ENCODE measurements around the gene FRRS1L.

Gene FRRS1L

GRCh38 chr9:109176963-109177362 lies 9.9 kb upstream of the FRRS1L start:
- H3K9ac ChIP-seq (ENCODE audit: low read depth in 1 of 2, low read length in 2 of 2), result no peak overlapping the region
- no peaks in the 10 kb centered on the region for H3K27me3 ChIP-seq (ENCODE audit: control insufficient read depth in 1 of 2, insufficient read depth in 2 of 2, low read length in 2 of 2)
- no peaks in the 10 kb centered on the region for H3K4me1 ChIP-seq (ENCODE audit: control insufficient read depth in 1 of 2, insufficient read depth in 2 of 2, low read length in 2 of 2)
- no peak overlapping the region for H3K4me3 ChIP-seq (ENCODE audit: low read depth in 1 of 2, low read length in 2 of 2)
- H3K36me3 ChIP-seq (ENCODE audit: control insufficient read depth in 1 of 2, insufficient read depth in 2 of 2, low read length in 2 of 2), result no peaks in the 10 kb centered on the region
- no peaks in the 10 kb centered on the region for H3K9me3 ChIP-seq (ENCODE audit: control insufficient read depth in 1 of 2, low read length in 2 of 2)
- H3K27ac ChIP-seq (ENCODE audit: low read depth, low read length), result no peak overlapping the region

GRCh38 chr9:109176386-109176785 lies 9.3 kb upstream of the FRRS1L start:
- no peak overlapping the region for H3K9ac ChIP-seq (ENCODE audit: low read depth in 1 of 2, low read length in 2 of 2)
- no peaks in the 10 kb centered on the region for H3K9me3 ChIP-seq (ENCODE audit: control insufficient read depth in 1 of 2, low read length in 2 of 2)
- no peaks in the 10 kb centered on the region for H3K4me1 ChIP-seq (ENCODE audit: control insufficient read depth in 1 of 2, insufficient read depth in 2 of 2, low read length in 2 of 2)
- no peaks in the 10 kb centered on the region for H3K27me3 ChIP-seq (ENCODE audit: control insufficient read depth in 1 of 2, insufficient read depth in 2 of 2, low read length in 2 of 2)
- H3K4me3 ChIP-seq (ENCODE audit: low read depth in 1 of 2, low read length in 2 of 2), result no peak overlapping the region
- H3K27ac ChIP-seq (ENCODE audit: low read depth, low read length), result no peak overlapping the region
- no peaks in the 10 kb centered on the region for H3K36me3 ChIP-seq (ENCODE audit: control insufficient read depth in 1 of 2, insufficient read depth in 2 of 2, low read length in 2 of 2)

- Histone ChIP-seq H3K27me3 (ENCODE audit: control insufficient read depth in 1 of 2, insufficient read depth in 2 of 2, low read length in 2 of 2) (peaks cover 0 to 4% of the 10 kb centered on the region in 2 donors), H3K4me3 (ENCODE audit: low read depth in 1 of 2, low read length in 2 of 2) (no peak overlapping the region), H3K9ac (ENCODE audit: low read depth in 1 of 2, low read length in 2 of 2) (no peak overlapping the region), H3K4me1 (ENCODE audit: control insufficient read depth in 1 of 2, insufficient read depth in 2 of 2, low read length in 2 of 2) (no peaks in the 10 kb centered on the region), H3K9me3 (ENCODE audit: control insufficient read depth in 1 of 2, low read length in 2 of 2) (no peaks in the 10 kb centered on the region), H3K36me3 (ENCODE audit: control insufficient read depth in 1 of 2, insufficient read depth in 2 of 2, low read length in 2 of 2) (no peaks in the 10 kb centered on the region), H3K27ac (ENCODE audit: low read depth, low read length) (no peak overlapping the region)
Observed at GRCh38 chr9:109172935-109173334, 5.9 kb upstream of the FRRS1L start.

- Histone ChIP-seq H3K9me3 (ENCODE audit: control insufficient read depth in 1 of 2, low read length in 2 of 2) (no peaks in the 10 kb centered on the region), H3K9ac (ENCODE audit: low read depth in 1 of 2, low read length in 2 of 2) (no peak overlapping the region), H3K4me3 (ENCODE audit: low read depth in 1 of 2, low read length in 2 of 2) (no peak overlapping the region), H3K27ac (ENCODE audit: low read depth, low read length) (no peak overlapping the region), H3K36me3 (ENCODE audit: control insufficient read depth in 1 of 2, insufficient read depth in 2 of 2, low read length in 2 of 2) (no peaks in the 10 kb centered on the region), H3K4me1 (ENCODE audit: control insufficient read depth in 1 of 2, insufficient read depth in 2 of 2, low read length in 2 of 2) (no peaks in the 10 kb centered on the region), H3K27me3 (ENCODE audit: control insufficient read depth in 1 of 2, insufficient read depth in 2 of 2, low read length in 2 of 2) (peaks cover 8 to 12% of the 10 kb centered on the region in 2 donors)
Observed at GRCh38 chr9:109171926-109172325, 4.9 kb upstream of the FRRS1L start.

GRCh38 chr9:109168170-109168569 lies 1.1 kb upstream of the FRRS1L start:
- Histone ChIP-seq H3K27ac (ENCODE audit: low read depth, low read length) (no peak overlapping the region), H3K4me1 (ENCODE audit: control insufficient read depth in 1 of 2, insufficient read depth in 2 of 2, low read length in 2 of 2) (no peaks in the 10 kb centered on the region), H3K36me3 (ENCODE audit: control insufficient read depth in 1 of 2, insufficient read depth in 2 of 2, low read length in 2 of 2) (no peaks in the 10 kb centered on the region), H3K9ac (ENCODE audit: low read depth in 1 of 2, low read length in 2 of 2) (no peak overlapping the region), H3K27me3 (ENCODE audit: control insufficient read depth in 1 of 2, insufficient read depth in 2 of 2, low read length in 2 of 2) (peaks cover 24 to 29% of the 10 kb centered on the region in 2 donors), H3K9me3 (ENCODE audit: control insufficient read depth in 1 of 2, low read length in 2 of 2) (no peaks in the 10 kb centered on the region), H3K4me3 (ENCODE audit: low read depth in 1 of 2, low read length in 2 of 2) (no peak overlapping the region)

GRCh38 chr9:109167716-109168115 lies 667 bp upstream of the FRRS1L start:
- H3K27me3 ChIP-seq (ENCODE audit: control insufficient read depth in 1 of 2, insufficient read depth in 2 of 2, low read length in 2 of 2), result peaks cover 24 to 29% of the 10 kb centered on the region in 2 donors
- H3K9me3 ChIP-seq (ENCODE audit: control insufficient read depth in 1 of 2, low read length in 2 of 2), result no peaks in the 10 kb centered on the region
- H3K36me3 ChIP-seq (ENCODE audit: control insufficient read depth in 1 of 2, insufficient read depth in 2 of 2, low read length in 2 of 2), result no peaks in the 10 kb centered on the region
- H3K27ac ChIP-seq (ENCODE audit: low read depth, low read length), result no peak overlapping the region
- no peak overlapping the region for H3K4me3 ChIP-seq (ENCODE audit: low read depth in 1 of 2, low read length in 2 of 2)
- peaks cover 0 to 3% of the 10 kb centered on the region in 2 donors for H3K4me1 ChIP-seq (ENCODE audit: control insufficient read depth in 1 of 2, insufficient read depth in 2 of 2, low read length in 2 of 2)
- H3K9ac ChIP-seq (ENCODE audit: low read depth in 1 of 2, low read length in 2 of 2), result no peak overlapping the region

- no peak overlapping the region for H3K4me3 ChIP-seq (ENCODE audit: low read depth in 1 of 2, low read length in 2 of 2)
- no peaks in the 10 kb centered on the region for H3K36me3 ChIP-seq (ENCODE audit: control insufficient read depth in 1 of 2, insufficient read depth in 2 of 2, low read length in 2 of 2)
- H3K27me3 ChIP-seq (ENCODE audit: control insufficient read depth in 1 of 2, insufficient read depth in 2 of 2, low read length in 2 of 2), result peaks cover 24 to 29% of the 10 kb centered on the region in 2 donors
- peaks cover 0 to 7% of the 10 kb centered on the region in 2 donors for H3K4me1 ChIP-seq (ENCODE audit: control insufficient read depth in 1 of 2, insufficient read depth in 2 of 2, low read length in 2 of 2)
- H3K9ac ChIP-seq (ENCODE audit: low read depth in 1 of 2, low read length in 2 of 2), result no peak overlapping the region
- H3K9me3 ChIP-seq (ENCODE audit: control insufficient read depth in 1 of 2, low read length in 2 of 2), result no peaks in the 10 kb centered on the region
- H3K27ac ChIP-seq (ENCODE audit: low read depth, low read length), result no peak overlapping the region
Observed at GRCh38 chr9:109166171-109166770, 778 bp downstream of the FRRS1L start.

GRCh38 chr9:109164042-109164441 lies 3.0 kb downstream of the FRRS1L start:
- Histone ChIP-seq H3K9me3 (ENCODE audit: control insufficient read depth in 1 of 2, low read length in 2 of 2) (no peaks in the 10 kb centered on the region), H3K4me1 (ENCODE audit: control insufficient read depth in 1 of 2, insufficient read depth in 2 of 2, low read length in 2 of 2) (peaks cover 0 to 7% of the 10 kb centered on the region in 2 donors), H3K27ac (ENCODE audit: low read depth, low read length) (no peak overlapping the region), H3K4me3 (ENCODE audit: low read depth in 1 of 2, low read length in 2 of 2) (no peak overlapping the region), H3K27me3 (ENCODE audit: control insufficient read depth in 1 of 2, insufficient read depth in 2 of 2, low read length in 2 of 2) (peaks cover 24 to 29% of the 10 kb centered on the region in 2 donors), H3K9ac (ENCODE audit: low read depth in 1 of 2, low read length in 2 of 2) (no peak overlapping the region), H3K36me3 (ENCODE audit: control insufficient read depth in 1 of 2, insufficient read depth in 2 of 2, low read length in 2 of 2) (no peaks in the 10 kb centered on the region)

GRCh38 chr9:109163194-109163593 lies 3.9 kb downstream of the FRRS1L start:
- no peaks in the 10 kb centered on the region for H3K36me3 ChIP-seq (ENCODE audit: control insufficient read depth in 1 of 2, insufficient read depth in 2 of 2, low read length in 2 of 2)
- peaks cover 0 to 7% of the 10 kb centered on the region in 2 donors for H3K4me1 ChIP-seq (ENCODE audit: control insufficient read depth in 1 of 2, insufficient read depth in 2 of 2, low read length in 2 of 2)
- H3K9me3 ChIP-seq (ENCODE audit: control insufficient read depth in 1 of 2, low read length in 2 of 2), result no peaks in the 10 kb centered on the region
- no peak overlapping the region for H3K4me3 ChIP-seq (ENCODE audit: low read depth in 1 of 2, low read length in 2 of 2)
- H3K27ac ChIP-seq (ENCODE audit: low read depth, low read length), result no peak overlapping the region
- peaks cover 24 to 26% of the 10 kb centered on the region in 2 donors for H3K27me3 ChIP-seq (ENCODE audit: control insufficient read depth in 1 of 2, insufficient read depth in 2 of 2, low read length in 2 of 2)
- no peak overlapping the region for H3K9ac ChIP-seq (ENCODE audit: low read depth in 1 of 2, low read length in 2 of 2)

- H3K4me1 ChIP-seq (ENCODE audit: control insufficient read depth in 1 of 2, insufficient read depth in 2 of 2, low read length in 2 of 2), result peaks cover 0 to 7% of the 10 kb centered on the region in 2 donors
- no peaks in the 10 kb centered on the region for H3K9me3 ChIP-seq (ENCODE audit: control insufficient read depth in 1 of 2, low read length in 2 of 2)
- no peak overlapping the region for H3K4me3 ChIP-seq (ENCODE audit: low read depth in 1 of 2, low read length in 2 of 2)
- H3K27me3 ChIP-seq (ENCODE audit: control insufficient read depth in 1 of 2, insufficient read depth in 2 of 2, low read length in 2 of 2), result peaks cover 22 to 24% of the 10 kb centered on the region in 2 donors
- no peak overlapping the region for H3K27ac ChIP-seq (ENCODE audit: low read depth, low read length)
- no peaks in the 10 kb centered on the region for H3K36me3 ChIP-seq (ENCODE audit: control insufficient read depth in 1 of 2, insufficient read depth in 2 of 2, low read length in 2 of 2)
- no peak overlapping the region for H3K9ac ChIP-seq (ENCODE audit: low read depth in 1 of 2, low read length in 2 of 2)
Observed at GRCh38 chr9:109162677-109163076, 4.4 kb downstream of the FRRS1L start.

Measured in duodenal mucosa (tissue), 2 donors.